ENCODE data around the gene AIFM2.
"Not testable (repeated sequence)": the region's sequence is repeated elsewhere in the genome, so short reads cannot be mapped to it uniquely, and the experiment has no call there.

AIFM2 gene

DNA sequence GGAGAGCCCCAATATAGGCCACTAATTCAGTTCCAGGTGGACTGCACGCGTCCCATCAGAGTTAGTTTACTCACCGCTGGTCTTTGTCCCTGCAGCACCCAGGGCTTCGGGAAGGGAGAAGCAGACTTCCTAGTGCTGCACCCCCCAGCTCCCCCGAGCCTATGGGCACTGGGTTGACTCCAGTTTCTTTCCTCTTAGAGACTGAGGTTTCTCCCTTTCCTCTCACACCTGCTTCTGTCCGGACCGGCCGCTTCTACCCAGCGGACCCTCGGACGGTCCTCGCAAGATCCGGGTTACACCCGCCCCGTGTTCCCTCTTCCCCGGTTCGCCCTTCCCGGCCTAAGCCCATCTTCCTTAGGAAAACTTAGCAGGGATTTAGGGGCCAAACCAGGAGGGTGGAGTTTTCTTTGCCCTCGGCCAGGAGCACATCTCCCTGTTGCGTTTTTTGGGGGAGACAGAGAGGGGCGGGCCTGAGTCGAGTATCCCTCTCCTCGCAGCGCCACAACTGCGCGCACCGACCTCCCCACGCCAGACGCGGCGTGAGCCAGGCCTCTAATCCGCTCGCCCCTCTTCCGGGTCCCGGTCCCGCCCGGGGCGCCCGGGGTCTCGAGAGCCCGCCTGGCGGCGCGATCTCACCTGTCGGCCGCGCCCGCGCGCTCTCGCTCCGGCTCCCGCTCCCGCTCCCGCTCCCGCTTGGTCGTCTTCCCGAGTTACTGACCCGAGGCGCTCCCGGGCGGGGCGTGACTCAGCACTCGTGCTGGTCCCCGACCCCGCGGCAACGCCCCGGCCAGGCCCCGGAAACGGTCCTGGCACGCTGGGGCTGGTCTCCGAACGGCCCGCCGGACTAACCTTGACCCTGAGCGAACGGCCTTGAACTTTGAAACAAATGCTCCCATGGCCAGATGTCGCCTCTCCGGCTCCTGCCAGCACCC is at the start of gene AIFM2:
TSS of gene AIFM2 (minus strand) at position 728 of the 932 bp plus-strand sequence. CDS start 8,741 bp downstream, outside the sequence.
- peak in 13 of 56 donors; percentile 9 to 42 (median 17) for DNase-seq

DNA sequence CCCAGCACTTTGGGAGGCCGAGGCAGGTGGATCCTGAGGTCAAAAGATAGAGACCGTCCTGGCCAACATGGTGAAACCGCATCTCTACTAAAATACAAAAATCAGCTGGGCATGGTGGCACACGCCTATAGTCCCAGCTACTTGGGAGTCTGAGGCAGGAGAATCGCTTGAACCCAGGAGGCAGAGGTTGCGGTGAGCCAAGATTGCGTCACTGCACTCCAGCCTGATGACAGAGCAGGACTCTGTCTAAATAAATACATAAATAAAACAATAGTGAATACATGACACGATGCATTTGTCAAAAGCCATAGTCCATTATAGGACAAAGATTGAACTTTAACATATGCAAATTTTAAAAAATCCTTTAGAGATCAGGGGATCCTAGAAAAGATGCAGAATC is 46.6 kb upstream of the AIFM2 start:
- DNase-seq, result not testable (repeated sequence)

GRCh38 chr10:70178139-70178725 is 45.6 kb upstream of the AIFM2 start:
- no peak for DNase-seq

- DNase-seq, result no peak
Measured at GRCh38 chr10:70176441-70176840, 43.8 kb upstream of the AIFM2 start.

GRCh38 chr10:70175516-70175915 is 42.9 kb upstream of the AIFM2 start:
- no peak for DNase-seq

- peak in 6 of 56 donors; percentile 7 to 17 (median 14) for DNase-seq
Measured at GRCh38 chr10:70174058-70174741, 41.6 kb upstream of the AIFM2 start.

DNA sequence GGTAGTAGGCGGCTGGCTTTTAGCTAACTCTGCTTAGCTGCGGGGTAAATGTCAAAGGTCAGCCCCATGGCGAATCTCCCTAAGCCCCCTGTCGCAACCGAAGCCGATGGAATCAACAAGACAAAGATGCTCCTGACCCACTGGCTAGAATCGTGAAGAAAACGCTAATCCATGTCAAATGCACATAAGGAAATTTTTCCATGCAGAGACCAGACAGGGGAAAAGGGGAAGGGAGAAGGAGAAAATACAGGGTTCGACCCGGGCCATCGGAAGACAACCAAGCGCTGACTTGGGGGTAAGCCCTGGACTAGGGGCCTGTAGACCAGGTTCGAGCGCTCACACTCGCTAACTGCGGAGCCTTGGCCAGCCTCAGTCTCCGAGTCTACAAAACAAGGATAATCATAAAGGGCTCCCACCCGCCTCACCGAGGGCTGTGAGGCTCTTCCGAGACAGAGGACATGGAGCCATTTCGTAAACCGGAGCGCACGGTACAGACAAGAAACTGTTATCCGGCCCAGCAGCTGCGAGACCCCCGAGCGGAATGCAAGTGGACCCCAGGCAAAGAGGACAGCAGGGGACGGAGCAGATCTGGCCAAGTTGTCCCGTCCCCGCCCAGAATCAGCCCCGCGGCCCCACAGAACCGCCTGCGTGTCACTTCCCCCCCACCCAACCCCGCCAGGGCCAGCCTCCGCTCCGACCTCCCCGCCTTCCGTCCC is 37.2 kb upstream of the AIFM2 start:
- peak in 2 of 56 donors; percentile 60 to 67 for DNase-seq

- no peak for DNase-seq
Measured at GRCh38 chr10:70169011-70169410, 36.4 kb upstream of the AIFM2 start.

- DNase-seq, result no peak
Measured at GRCh38 chr10:70167246-70167645, 34.6 kb upstream of the AIFM2 start.

- DNase-seq, result no peak
Measured at GRCh38 chr10:70166394-70166793, 33.8 kb upstream of the AIFM2 start.

DNA sequence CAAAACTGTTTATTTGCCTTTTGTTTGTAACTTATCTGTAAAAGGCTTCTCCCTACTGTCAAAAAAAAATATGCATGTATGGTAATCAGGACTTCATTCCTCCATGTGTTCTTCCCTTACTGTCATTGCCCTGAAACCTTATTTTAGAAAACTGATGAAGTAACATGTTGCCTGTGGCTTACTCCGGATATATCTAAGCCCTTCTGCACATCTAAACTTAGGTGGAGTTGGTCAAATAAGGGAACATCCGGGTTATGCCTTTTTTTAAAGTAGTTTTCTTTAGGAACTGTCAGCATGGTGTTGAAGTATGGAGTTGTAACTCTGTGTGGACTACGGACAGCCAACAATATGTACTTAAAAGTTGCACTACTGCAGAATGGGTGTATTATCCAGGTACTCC is 31.5 kb upstream of the AIFM2 start:
- DNase-seq, result no peak

DNA sequence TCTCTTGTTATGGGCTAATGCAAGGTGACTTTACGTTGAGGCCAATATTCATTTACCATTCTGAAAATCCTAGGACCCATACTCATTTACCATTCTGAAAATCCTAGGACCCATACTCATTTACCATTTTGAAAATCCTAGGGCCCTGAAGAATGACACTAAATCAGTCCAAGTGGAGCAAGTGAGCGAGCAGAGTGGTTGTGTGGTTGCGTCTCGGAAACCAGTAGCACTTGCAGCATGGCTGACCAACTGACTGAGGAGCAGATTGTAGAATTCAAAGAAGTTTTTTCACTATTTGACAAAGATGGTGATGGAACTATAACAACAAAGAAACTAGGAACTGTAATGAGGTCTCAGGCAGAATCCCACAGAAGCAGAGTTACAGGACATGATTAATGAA is 30.8 kb upstream of the AIFM2 start:
- DNase-seq, result no peak

DNA sequence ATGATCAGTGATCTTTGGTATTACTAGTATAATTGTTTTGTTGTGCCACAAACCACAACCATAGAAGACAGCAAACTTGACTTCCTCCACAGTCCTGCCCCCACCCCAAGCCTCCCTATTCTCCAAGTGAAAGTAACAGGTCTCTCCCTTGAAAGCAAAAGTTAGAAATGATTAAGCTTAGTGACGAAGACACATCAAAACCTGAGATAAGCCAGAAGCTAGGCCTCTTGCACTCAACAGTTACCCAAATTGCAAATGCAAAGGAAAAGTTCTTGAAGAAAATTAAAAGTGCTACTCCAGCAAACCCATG is 30.2 kb upstream of the AIFM2 start:
- DNase-seq, result no peak

DNA sequence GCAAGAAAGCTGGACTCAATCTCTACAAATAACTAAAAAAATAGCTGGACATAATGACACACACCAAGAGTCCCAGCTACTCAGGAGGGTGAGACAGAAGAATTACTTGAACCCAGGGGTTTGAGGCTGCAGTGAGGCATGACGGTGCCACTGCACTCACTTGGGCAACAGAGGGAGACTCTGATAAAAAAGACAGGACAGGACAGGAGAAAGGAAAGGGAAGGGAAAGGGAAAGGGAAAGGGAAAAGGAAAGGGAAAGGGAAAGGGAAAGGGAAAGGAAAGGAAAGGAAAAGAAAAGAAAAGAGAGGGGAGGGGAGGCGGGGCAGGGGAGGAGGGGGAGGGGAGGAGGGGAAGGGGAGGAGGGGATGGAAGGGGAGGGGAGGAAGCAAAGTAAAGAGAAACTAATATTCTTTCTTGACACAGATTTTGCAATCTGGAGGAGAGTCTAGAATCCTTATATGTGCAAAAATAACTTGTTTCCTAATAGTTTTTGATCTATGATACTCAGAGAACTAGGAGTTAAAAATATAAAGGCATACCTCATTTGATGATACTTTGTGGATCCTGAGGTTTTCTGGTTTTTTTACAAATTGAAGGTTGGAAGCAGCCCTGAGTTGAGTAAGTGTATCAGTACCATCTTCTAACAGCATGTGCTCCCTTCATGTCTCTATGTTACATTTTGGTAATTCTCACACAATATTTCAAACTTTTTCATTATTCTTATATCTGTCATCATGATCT is 29.7 kb upstream of the AIFM2 start:
- DNase-seq, result no peak

- DNase-seq, result no peak
Measured at GRCh38 chr10:70160798-70161197, 28.2 kb upstream of the AIFM2 start.

- not testable (repeated sequence) for DNase-seq
Measured at GRCh38 chr10:70159366-70159765, 26.7 kb upstream of the AIFM2 start.

- no peak for DNase-seq
Measured at GRCh38 chr10:70158113-70158512, 25.5 kb upstream of the AIFM2 start.

DNA sequence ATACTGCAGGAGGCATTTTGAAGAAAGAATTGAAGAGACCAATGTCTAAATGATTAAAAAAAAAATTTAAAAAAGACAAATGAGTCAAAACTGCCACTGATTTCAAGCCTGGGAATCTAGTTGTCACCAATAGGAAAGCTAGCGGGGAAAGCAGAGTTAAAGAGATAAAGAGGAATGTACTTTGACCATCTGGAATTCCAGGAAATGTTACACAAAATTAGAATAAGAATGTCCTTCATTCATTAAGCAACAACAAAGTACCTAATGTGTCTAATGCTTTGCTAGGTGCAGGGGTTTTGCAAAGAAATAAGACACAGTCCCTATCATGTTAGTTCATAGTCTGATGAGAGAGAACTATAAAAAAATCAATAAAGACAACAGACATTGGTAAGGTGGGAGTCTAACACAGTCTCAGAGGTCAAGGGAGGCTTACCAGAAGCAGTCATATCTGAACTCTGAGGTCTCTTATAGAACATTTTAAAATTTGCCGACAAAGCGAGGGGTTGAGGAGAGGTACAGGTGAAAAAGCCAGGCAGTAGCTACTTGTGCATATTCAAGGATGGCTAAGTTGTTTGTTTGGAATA is 22.7 kb upstream of the AIFM2 start:
- no peak for DNase-seq

DNA sequence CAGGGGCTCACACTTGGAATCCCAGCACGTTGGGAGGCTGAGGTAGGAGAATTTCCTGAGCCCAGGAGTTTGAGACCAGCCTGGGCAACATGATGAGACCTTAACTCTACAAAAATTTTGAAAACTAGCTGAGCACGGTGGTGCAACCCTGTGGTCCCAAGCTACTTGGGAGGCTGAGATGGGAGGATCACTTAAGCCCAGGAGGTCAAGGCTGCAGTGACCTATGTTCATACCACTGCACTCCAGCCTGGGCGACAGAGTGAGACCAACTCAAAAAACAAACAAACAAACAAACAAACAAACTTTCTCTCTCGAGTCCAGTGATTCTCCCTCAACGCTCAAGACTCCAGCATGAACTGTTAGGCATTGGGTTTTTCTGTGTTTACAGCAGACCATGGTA is 15.9 kb upstream of the AIFM2 start:
- no peak for DNase-seq

DNA sequence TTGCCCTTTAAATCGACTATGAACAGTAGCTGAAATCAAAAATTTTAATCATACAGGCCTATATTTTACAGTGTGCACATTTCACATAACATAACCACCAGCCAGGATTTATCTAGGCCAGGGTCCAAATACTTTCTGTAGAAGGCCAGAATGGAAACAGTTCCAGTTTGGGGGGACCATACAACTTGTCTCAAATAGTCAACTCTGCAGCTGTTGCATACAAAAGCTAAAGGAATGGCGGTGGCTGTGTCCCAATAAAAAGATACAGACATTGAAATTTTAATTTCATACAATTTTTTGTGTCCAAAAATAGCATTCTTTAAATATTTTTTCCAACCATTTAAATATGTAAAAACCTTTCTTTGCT is 14.6 kb upstream of the AIFM2 start:
- DNase-seq, result no peak
